SK-N-SH (cell line): ENCODE measurements around the gene OTUD5. TPM values are rescaled to one million over a fixed set of nuclear protein-coding genes. Genes with fewer than 3 reads are reported as not detected.

Experiments
- CTCF ChIA-PET: fragments of 300-600, 350-600 bp; formaldehyde crosslinking; extraction: SDS; loops from one replicate; lab custom pipeline; 2021; lab: Yijun Ruan, JAX
- POLR2A ChIA-PET: fragments of 350-600 bp; sonication (Branson Sonifier 250); formaldehyde crosslinking; extraction: SDS; loops from one replicate; lab custom pipeline; 2020; ENCODE audit warnings: antibody characterized with exemption, inconsistent platforms; lab: Yijun Ruan, JAX
- DNase-seq: peaks from one replicate; pipeline ENCODE4 v3.0.0; 2012
- H2AFZ ChIP-seq: fragments of 200-600 bp; sonication (generic); 2 replicates; pipeline ENCODE4 v1.8.1; 2016; ENCODE audit warnings: antibody characterized with exemption, mild to moderate bottlenecking, low read depth
- H3F3A ChIP-seq: fragments of 200-600 bp; sonication (generic); replicated peaks from 2 replicates; pipeline ENCODE3; 2016; ENCODE audit warnings: antibody characterized with exemption, mild to moderate bottlenecking; ENCODE audit not compliant: insufficient read depth
- H3K27ac ChIP-seq, 2 experiments: fragments of 200-500 bp in 1 of 2; fragments of 200-600 bp in 1 of 2; sonication (Bioruptor generic) in 1 of 2; sonication (generic), shearing (Covaris generic) in 1 of 2; 2 replicates each; pipeline versions ENCODE4 v1.5.1 to v1.6.1; 2014 to 2016; ENCODE audit warnings: low read depth in 2 of 2, inconsistent platforms in 1 of 2, low read length in 1 of 2, mild to moderate bottlenecking in 1 of 2, mixed read lengths in 1 of 2
- H3K27me3 ChIP-seq: fragments of 200-600 bp; sonication (generic), shearing (Covaris generic); 2 replicates; pipeline ENCODE4 v1.6.1; 2016; ENCODE audit warnings: mixed run types; ENCODE audit not compliant: insufficient read depth
- H3K36me3 ChIP-seq, 2 experiments: fragments of 200-500 bp in 1 of 2; fragments of 200-600 bp in 1 of 2; sonication (Bioruptor generic) in 1 of 2; sonication (generic) in 1 of 2; replicated peaks in 1 of 2; 2 replicates each; pipeline versions ENCODE3 to v1.5.1; 2014 to 2016; ENCODE audit warnings: low read length in 1 of 2, mild to moderate bottlenecking in 1 of 2; ENCODE audit not compliant: insufficient read depth in 2 of 2, control insufficient read depth in 1 of 2
- H3K4me1 ChIP-seq, 2 experiments: fragments of 200-500 bp in 1 of 2; fragments of 200-600 bp in 1 of 2; sonication (Bioruptor generic) in 1 of 2; sonication (generic), shearing (Covaris generic) in 1 of 2; 2 replicates each; pipeline versions ENCODE4 v1.5.1 to v1.6.1; 2014 to 2016; ENCODE audit warnings: low read depth in 1 of 2, low read length in 1 of 2, mixed run types in 1 of 2; ENCODE audit not compliant: insufficient read depth in 2 of 2, control insufficient read depth in 1 of 2
- H3K4me2 ChIP-seq: fragments of 200-600 bp; sonication (generic), shearing (Covaris generic); 2 replicates; pipeline ENCODE4 v1.6.1; 2017; ENCODE audit warnings: mixed run types
- H3K4me3 ChIP-seq, 2 experiments: fragments of 200-500 bp in 1 of 2; fragments of 200-600 bp in 1 of 2; sonication (Bioruptor generic) in 1 of 2; sonication (generic), shearing (Covaris generic) in 1 of 2; 2 replicates each; pipeline versions ENCODE4 v1.5.1 to v1.8.1; 2014 to 2016; ENCODE audit warnings: low read depth in 2 of 2, inconsistent platforms in 1 of 2, low read length in 1 of 2, mild to moderate bottlenecking in 1 of 2, mixed read lengths in 1 of 2, moderate library complexity in 1 of 2
- H3K79me2 ChIP-seq: fragments of 200-600 bp; sonication (generic); 2 replicates; pipeline ENCODE4 v1.8.1; 2017; ENCODE audit warnings: mild to moderate bottlenecking; ENCODE audit not compliant: insufficient read depth
- H3K9ac ChIP-seq: fragments of 200-600 bp; sonication (generic); 2 replicates; pipeline ENCODE4 v1.6.1; 2017; ENCODE audit warnings: mixed run types
- H3K9me2 ChIP-seq: fragments of 200-600 bp; sonication (generic); 2 replicates; pipeline ENCODE4 v1.6.1; 2017; ENCODE audit warnings: mixed run types
- H3K9me3 ChIP-seq: fragments of 200-600 bp; sonication (generic); 2 replicates; pipeline ENCODE4 v1.6.1; 2017; ENCODE audit warnings: mixed run types, mild to moderate bottlenecking, moderate library complexity
- H4K20me1 ChIP-seq: fragments of 200-600 bp; sonication (generic); 2 replicates; pipeline ENCODE4 v1.6.1; 2017; ENCODE audit warnings: mild to moderate bottlenecking, mixed run types; ENCODE audit not compliant: insufficient read depth
- ELF1 ChIP-seq: IDR thresholded peaks from 2 replicates; pipeline ENCODE4 v1.4.0; 2012
- EP300 ChIP-seq, 2 experiments: IDR thresholded peaks; 2 replicates each; pipeline versions ENCODE4 v1.4.0 to v1.6.1; 2012; ENCODE audit warnings: borderline replicate concordance in 1 of 2, low read depth in 1 of 2, low read length in 1 of 2
- EZH2phosphoT487 ChIP-seq: fragments of 200-600 bp; sonication (generic); IDR thresholded peaks from 2 replicates; pipeline ENCODE4 v1.6.1; 2017; ENCODE audit warnings: low read depth, mixed run types, mild to moderate bottlenecking, antibody characterized with exemption, moderate library complexity, borderline replicate concordance
- FOXJ3 ChIP-seq: sonication (generic); formaldehyde crosslinking; IDR thresholded peaks from 2 replicates; pipeline ENCODE4 v1.5.1; 2020; ENCODE audit warnings: mild to moderate bottlenecking, missing genetic modification reagents
- JUND ChIP-seq: IDR thresholded peaks from 2 replicates; pipeline ENCODE4 v1.4.0; 2012
- NFIC ChIP-seq: IDR thresholded peaks from 2 replicates; pipeline ENCODE4 v1.4.0; 2012; ENCODE audit warnings: borderline replicate concordance
- NRF1 ChIP-seq: IDR thresholded peaks from 2 replicates; pipeline ENCODE4 v1.6.1; 2012; ENCODE audit warnings: low read depth, mild to moderate bottlenecking, low read length
- POLR2AphosphoS5 ChIP-seq: IDR thresholded peaks from 2 replicates; pipeline ENCODE4 v1.6.1; 2012; ENCODE audit warnings: low read depth, low read length
- RAD21 ChIP-seq: IDR thresholded peaks from 2 replicates; pipeline ENCODE4 v1.6.1; 2012; ENCODE audit warnings: mild to moderate bottlenecking, low read length
- RCOR1 ChIP-seq: fragments of 150-350 bp; IDR thresholded peaks from 2 replicates; pipeline ENCODE4 v1.6.1; 2017; ENCODE audit warnings: antibody characterized with exemption, low read length
- RFX5 ChIP-seq: IDR thresholded peaks from 2 replicates; pipeline ENCODE4 v1.6.1; 2012; ENCODE audit warnings: mild to moderate bottlenecking, improper control_type of control experiment, low read length
- RXRA ChIP-seq: IDR thresholded peaks from 2 replicates; pipeline ENCODE4 v1.4.0; 2012; ENCODE audit warnings: low read depth, mild to moderate bottlenecking, borderline replicate concordance
- TEAD4 ChIP-seq: IDR thresholded peaks from 2 replicates; pipeline ENCODE4 v1.4.0; 2012; ENCODE audit warnings: mild to moderate bottlenecking, borderline replicate concordance; ENCODE audit not compliant: insufficient read depth
- WGBS: methylation state at CpG from one replicate; pipeline ENCODE4 v1.1.6; 2017; ENCODE audit warnings: low lambda C conversion rate; 5-methylcytosine and 5-hydroxymethylcytosine counted together
- polyA plus RNA-seq, 3 experiments: library from polyadenylated mRNA; depleted of rRNA; stranded (reverse); fragments of >200 nt; gene quantifications; 2 replicates each; pipeline ENCODE4 v1.2.3, GENCODE V29; 2012
- TF ChIP-seq, protein P1 (sequence below): fragments of 200-600 bp; sonication (generic); IDR thresholded peaks from 2 replicates; pipeline ENCODE4 v1.6.1; 2017; ENCODE audit warnings: antibody characterized with exemption, mild to moderate bottlenecking, moderate library complexity
- TF ChIP-seq, protein P2 (sequence below): fragments of 150-350 bp; IDR thresholded peaks from 2 replicates; pipeline ENCODE4 v1.6.1; 2017; ENCODE audit warnings: antibody characterized with exemption, low read length, low read depth, borderline replicate concordance

OTUD5 gene
- polyA plus RNA-seq, 1 of the 3 experiments (the other 2 are of a cell fraction): 90.4 TPM

DNA sequence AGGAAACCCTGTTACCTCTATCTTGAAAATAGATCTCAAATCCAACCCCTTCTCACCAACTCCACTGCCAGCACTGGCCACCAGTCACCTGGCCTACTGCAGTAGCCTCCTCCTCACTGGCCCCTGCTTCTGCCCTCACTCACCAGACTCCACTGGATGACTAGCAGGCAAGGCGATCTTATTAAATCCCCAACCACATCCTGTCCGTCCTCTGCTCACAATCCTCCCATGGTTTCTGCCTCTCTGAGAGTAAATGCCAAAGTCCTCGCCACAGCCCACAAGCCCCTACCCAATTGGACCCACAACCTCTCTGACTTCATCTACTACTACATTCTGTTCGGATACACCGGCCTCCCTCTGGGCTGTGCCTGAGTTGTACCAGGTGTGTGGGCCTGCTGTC is 33.1 kb downstream of the OTUD5 start (continued):
- TF ChIP-seq, protein P1, sequence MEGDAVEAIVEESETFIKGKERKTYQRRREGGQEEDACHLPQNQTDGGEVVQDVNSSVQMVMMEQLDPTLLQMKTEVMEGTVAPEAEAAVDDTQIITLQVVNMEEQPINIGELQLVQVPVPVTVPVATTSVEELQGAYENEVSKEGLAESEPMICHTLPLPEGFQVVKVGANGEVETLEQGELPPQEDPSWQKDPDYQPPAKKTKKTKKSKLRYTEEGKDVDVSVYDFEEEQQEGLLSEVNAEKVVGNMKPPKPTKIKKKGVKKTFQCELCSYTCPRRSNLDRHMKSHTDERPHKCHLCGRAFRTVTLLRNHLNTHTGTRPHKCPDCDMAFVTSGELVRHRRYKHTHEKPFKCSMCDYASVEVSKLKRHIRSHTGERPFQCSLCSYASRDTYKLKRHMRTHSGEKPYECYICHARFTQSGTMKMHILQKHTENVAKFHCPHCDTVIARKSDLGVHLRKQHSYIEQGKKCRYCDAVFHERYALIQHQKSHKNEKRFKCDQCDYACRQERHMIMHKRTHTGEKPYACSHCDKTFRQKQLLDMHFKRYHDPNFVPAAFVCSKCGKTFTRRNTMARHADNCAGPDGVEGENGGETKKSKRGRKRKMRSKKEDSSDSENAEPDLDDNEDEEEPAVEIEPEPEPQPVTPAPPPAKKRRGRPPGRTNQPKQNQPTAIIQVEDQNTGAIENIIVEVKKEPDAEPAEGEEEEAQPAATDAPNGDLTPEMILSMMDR: no peak
- TF ChIP-seq RAD21 (no peak), RFX5 (no peak), EP300 (IDR thresholded peaks at IDR 0.05; ENCODE audit: borderline replicate concordance in 1 of 2, low read depth in 1 of 2, low read length in 1 of 2) (no peak)
- TF ChIP-seq, all 33 proteins: peak for 0

DNA sequence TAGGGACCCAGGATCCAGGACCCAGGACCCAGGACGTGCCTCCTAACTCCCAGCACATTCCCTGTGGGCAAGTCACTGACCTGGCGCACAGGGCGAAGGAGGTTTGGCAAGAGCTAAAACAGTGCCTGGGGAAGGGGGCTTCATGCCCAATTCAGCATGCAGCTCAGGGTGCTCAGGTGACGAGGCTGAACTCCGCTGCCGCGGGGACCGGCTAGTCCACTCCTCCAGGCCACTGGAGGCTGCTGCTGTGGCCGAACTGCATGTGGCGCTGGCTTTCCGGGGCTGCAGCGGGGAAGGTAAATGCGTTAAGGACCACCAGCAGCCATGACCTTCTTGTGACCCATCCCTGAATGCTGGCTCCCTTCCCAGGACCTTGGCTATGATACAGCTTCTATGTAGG is 33.6 kb downstream of the OTUD5 start:
- Histone ChIP-seq H3K4me1 (peaks cover 5 to 13% of the 10 kb centered on the region in 2 experiments; a peak in 2 of 4 replicates), H3F3A (peaks cover 12% of the 10 kb centered on the region), H3K4me3 (no peak overlapping the region), H3K79me2 (no peaks in the 10 kb centered on the region), H3K27ac (no peak overlapping the region), H3K9me2 (no peaks in the 10 kb centered on the region), H3K27me3 (no peaks in the 10 kb centered on the region), H3K36me3 (peaks cover 6 to 56% of the 10 kb centered on the region in 2 experiments), H2AFZ (no peak overlapping the region), H3K9me3 (no peaks in the 10 kb centered on the region), H4K20me1 (0 out of 2 replicates have a peak, but pooled peaks cover 9% of the 10 kb centered on the region), H3K4me2 (no peak overlapping the region), H3K9ac (no peak overlapping the region)
- WGBS: 96% methylated on average over 8 of the region's 13 CpGs
- CTCF ChIA-PET: no interaction called here
- POLR2A ChIA-PET: no interaction called here
- no peak for TF ChIP-seq TEAD4
- TF ChIP-seq POLR2AphosphoS5: no peak
- no peak for TF ChIP-seq EZH2phosphoT487
- TF ChIP-seq EP300 (IDR thresholded peaks at IDR 0.05; ENCODE audit: borderline replicate concordance in 1 of 2, low read depth in 1 of 2, low read length in 1 of 2): no peak
- TF ChIP-seq, protein P1: no peak
- TF ChIP-seq JUND: no peak
- no peak for TF ChIP-seq RXRA
- TF ChIP-seq NRF1: no peak
- no peak for TF ChIP-seq ELF1
- no peak for TF ChIP-seq FOXJ3
- TF ChIP-seq RAD21: no peak
- DNase-seq: no peak

DNA sequence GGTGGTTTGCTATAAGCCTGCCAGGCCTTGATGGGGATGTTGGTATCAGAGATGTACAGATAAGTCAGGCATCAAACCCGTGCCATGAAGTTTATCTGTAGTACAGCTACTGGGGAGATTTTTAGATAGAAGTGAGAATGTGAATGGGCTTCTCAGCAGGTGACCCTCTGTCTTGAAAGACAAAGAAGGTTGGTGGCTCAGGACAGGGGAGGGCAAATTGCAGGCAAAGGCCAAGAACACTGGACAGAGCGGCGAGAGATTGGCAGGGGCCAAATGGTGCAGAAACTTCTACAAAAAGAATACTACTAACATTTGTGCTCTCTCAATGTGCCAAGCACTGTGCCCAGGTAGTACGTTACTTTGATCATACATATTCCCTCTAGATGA is 36.7 kb downstream of the OTUD5 start:
- H3K4me3 ChIP-seq: no peak overlapping the region
- DNase-seq: no peak
- H3K79me2 ChIP-seq: peaks cover 3% of the 10 kb centered on the region; the same call in 1 of the 2 replicates
- H3K9ac ChIP-seq: no peak overlapping the region
- no peak overlapping the region for H2AFZ ChIP-seq
- no peaks in the 10 kb centered on the region for H3K9me3 ChIP-seq
- ChIA-PET POLR2A (no interaction called here), CTCF (no interaction called here)
- no peak overlapping the region for H3K27ac ChIP-seq
- H3K9me2 ChIP-seq: no peaks in the 10 kb centered on the region
- peaks cover 3 to 37% of the 10 kb centered on the region in 2 experiments for H3K36me3 ChIP-seq
- H3F3A ChIP-seq: peaks cover 12% of the 10 kb centered on the region
- 93% methylated on average over 4 of the region's 4 CpGs for WGBS
- no peak overlapping the region for H3K4me2 ChIP-seq
- no peaks in the 10 kb centered on the region for H3K27me3 ChIP-seq
- peaks cover 5 to 26% of the 10 kb centered on the region in 2 experiments; a peak in 2 of 4 replicates for H3K4me1 ChIP-seq
- 0 out of 2 replicates have a peak, but pooled peaks cover 9% of the 10 kb centered on the region for H4K20me1 ChIP-seq
- TF ChIP-seq, protein P2, sequence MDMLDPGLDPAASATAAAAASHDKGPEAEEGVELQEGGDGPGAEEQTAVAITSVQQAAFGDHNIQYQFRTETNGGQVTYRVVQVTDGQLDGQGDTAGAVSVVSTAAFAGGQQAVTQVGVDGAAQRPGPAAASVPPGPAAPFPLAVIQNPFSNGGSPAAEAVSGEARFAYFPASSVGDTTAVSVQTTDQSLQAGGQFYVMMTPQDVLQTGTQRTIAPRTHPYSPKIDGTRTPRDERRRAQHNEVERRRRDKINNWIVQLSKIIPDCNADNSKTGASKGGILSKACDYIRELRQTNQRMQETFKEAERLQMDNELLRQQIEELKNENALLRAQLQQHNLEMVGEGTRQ: no peak
- no peak for TF ChIP-seq NFIC
- TF ChIP-seq NRF1: no peak
- TF ChIP-seq EP300 (IDR thresholded peaks at IDR 0.05; ENCODE audit: borderline replicate concordance in 1 of 2, low read depth in 1 of 2, low read length in 1 of 2): no peak
- TF ChIP-seq RCOR1: no peak
- TF ChIP-seq TEAD4: no peak
